Measurements from ENCODE around the gene PIP4P1.

- TF ChIP-seq POLR2AphosphoS5 (IDR thresholded peaks at IDR 0.05; ENCODE audit: low read depth, low read length) (no peak), POLR2A (IDR thresholded peaks at IDR 0.05; ENCODE audit: low read depth, low read length) (no peak), TAF1 (IDR thresholded peaks at IDR 0.05; ENCODE audit: borderline replicate concordance, low read depth, low read length) (no peak)
Observed at GRCh38 chr14:20470603-20470901, 9.3 kb upstream of the PIP4P1 start.

All from GM12892 (cell line).